HG02885 (cell line): Measurements from ENCODE around the gene AMFR.

Source experiments
- ATAC-seq: cut with Tn5 transposase; IDR thresholded peaks from one replicate; pipeline ENCODE4 v1.9.1; 2021; ENCODE audit warnings: mild to moderate bottlenecking; ENCODE audit not compliant: unreplicated experiment, poor library complexity

The AMFR gene

GRCh38 chr16:56365552-56365951 lies 59.8 kb downstream of the AMFR start:
- no peak for ATAC-seq

GRCh38 chr16:56364865-56365264 lies 60.5 kb downstream of the AMFR start:
- no peak for ATAC-seq

GRCh38 chr16:56363781-56364565 lies 61.4 kb downstream of the AMFR start:
- no peak for ATAC-seq

GRCh38 chr16:56363181-56363716 lies 62.1 kb downstream of the AMFR start:
- ATAC-seq = no peak

GRCh38 chr16:56362706-56363105 lies 62.6 kb downstream of the AMFR start:
- ATAC-seq = no peak

DNA sequence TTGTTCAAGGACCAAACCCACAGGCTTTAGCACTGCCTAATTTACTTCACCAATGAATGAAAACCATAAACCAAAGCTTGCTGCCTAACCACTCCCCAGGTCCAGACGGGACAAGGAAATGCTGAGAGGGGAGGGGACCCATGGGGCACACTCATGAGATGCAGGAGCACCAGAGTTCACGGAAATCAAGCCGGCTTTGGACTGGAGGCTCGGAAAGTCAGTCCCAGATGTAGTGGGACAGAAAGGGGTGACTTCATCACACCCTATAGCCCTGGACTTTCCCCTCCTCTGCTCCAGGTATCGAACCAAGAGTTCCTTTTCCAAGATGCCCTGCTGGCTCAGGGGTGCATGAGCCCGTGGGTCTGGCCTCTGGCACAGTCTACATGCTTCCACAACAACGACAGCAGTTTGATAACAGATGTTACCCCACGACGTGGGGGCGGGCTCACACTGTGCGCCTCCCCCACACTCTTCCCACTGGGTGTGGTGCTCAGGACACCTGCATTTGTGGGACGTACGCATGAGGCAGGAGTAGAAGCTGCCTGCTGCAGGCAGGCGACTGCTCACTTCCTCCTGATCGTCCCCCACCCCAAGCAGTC lies 63.2 kb downstream of the AMFR start:
- ATAC-seq = no peak

DNA sequence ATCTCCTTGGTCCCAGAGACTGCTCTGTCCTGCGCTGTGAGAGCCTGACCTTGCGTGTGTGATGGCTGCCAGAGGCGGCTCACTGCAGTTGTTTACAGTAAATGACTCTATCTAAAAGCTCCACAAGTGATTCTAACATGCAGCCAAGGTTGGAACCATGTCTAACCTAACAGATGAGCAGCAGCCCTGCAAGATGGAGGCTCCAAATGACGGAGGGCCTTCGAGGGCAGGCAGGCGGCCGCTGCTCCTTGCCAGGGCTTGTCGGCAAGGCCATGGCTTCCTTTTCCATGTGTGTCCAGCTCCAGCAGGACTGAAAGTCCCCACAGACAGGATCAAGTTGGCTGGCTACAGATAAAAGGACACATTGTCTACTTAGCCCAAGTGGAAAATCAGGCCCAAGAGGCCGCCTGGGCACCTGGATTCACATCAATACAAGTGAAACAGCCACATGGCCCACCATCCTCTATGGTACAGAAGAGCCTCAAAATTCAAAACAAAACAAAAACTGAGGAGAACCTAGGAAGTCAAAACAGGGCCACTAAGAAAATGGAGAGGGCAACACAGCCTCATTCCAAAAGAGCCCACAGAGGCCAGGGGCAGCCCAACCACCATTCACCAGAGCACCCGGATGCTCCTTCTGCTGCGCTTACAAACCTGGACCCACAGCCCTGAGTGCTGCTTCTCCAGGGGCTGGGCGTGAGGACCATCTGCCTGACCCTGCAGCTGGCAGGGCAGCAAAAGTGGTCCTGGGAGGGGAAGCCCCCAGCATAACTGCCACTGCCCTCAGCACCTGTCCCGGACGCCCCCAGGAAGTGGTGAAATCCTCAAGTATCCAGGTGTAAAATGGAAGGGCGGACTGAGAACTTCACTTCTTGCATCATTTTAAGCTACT lies 65.0 kb downstream of the AMFR start:
- no peak for ATAC-seq

DNA sequence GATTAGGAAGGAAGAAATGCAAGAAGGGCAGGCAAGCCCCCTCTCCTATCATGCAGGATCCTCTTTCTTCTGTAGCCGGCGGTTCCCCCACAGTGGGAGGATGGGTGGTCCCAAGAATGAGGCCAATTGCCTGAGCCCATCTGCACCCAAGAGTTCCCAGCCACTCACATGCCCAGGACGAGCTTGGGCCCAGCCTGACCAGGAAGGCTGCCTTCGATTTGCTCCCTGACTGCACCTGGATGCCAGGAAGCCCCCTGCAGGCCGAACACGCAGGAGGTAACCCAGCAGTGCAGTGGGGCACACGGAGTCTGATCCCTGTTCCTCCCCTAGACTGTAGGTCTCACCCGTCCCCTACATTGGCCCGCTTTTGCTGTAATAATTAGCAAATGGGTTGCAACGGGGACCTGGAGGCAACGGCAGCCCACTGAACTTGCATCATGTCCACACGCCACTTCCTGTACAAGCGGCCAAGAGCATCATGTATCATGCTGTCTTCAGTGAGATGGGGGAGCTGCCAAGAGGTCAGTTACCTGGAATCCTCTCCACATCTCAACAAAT lies 67.5 kb downstream of the AMFR start:
- ATAC-seq = no peak

DNA sequence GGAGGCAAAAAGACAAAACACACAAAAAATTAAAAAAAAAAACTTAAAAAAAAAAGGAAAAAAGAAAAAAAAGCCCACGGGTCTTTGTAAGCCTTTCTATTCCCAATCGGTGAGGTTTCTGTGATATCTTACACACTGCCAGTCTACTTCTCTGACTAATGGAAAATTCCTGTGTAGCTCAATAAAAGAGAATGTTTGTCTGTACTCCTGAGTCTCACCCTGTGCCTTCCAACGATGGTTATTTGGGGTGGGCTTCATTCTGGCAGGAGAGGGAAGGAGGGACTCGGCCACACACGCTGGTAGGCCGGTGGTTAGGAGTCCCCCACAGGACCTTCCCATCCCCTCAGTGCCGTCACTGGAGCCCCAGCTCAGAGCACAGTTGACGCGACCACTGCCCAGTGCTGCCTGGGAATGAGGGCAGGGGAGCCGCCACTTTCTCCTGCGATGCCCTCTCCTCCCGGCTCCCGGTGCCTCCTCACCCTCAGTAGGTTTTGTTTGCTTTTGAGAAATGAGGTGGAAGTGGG lies 68.0 kb downstream of the AMFR start:
- peak; percentile 20 for ATAC-seq

GRCh38 chr16:56356276-56357240 lies 68.8 kb downstream of the AMFR start:
- ATAC-seq = peak; percentile 89

GRCh38 chr16:56355786-56356275 lies 69.5 kb downstream of the AMFR start:
- ATAC-seq = no peak

DNA sequence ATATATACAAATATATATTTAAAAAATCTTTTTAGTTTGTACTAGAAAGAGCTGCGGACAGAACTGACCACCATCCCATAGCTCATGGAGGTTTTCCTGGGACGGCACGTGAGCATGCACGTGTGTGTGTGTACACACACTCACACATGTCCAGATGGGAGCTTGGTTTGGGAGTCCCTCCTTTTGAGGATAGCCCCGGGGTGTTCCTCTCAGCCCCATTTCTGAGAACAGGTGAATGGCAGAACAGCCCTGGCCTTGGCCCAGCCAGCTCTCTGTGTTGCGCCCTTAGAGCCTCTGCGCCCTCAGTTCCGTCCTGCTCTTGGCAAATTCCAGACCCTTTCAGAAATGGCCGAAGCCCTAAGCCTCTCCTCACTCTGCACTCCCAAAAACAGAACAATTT lies 70.1 kb downstream of the AMFR start:
- no peak for ATAC-seq

- no peak for ATAC-seq
Observed at GRCh38 chr16:56354746-56355145, 70.6 kb downstream of the AMFR start.

GRCh38 chr16:56354016-56354415 lies 71.3 kb downstream of the AMFR start:
- ATAC-seq = no peak

DNA sequence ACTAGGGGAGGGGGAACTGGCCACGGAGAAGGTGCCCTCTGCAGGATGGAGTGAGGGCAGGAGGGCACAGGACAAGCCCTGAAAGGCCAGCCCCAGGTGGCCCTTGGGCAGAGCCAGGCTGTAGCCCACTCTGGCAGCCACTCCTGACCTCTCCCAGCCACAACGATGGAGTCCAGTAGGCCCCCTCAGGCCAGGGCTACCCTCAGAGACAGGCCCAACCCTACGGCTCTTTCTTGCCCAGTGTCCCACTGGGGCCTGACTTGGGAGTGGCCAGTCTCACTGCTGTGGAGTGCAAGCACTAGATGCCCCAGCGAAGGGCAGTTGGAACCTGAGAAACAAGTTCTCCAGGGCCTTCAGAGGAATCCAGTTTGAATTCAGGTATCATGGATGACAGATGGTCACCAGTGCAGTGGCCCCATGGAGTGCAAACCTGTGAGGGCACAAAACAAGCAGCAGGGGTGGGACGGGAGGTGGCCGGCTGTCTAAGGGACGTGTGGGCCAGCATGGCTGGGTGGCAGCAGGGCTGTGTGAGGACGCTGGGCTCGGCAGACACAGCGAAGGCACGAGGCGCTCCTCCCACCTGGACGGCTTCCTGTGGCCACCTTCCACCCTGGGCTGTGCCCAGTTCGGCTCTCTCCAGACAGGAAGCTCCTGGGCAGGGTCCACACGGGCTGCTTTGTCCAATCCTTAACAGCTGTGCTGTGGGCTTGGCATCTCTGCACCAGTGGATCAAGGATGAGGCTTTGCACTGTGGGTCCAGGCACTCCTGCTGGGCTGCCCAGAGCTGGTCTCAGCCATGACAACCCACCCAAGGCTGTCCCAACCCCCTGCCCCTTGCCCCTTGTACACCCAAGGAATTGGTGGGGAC lies 72.1 kb downstream of the AMFR start:
- ATAC-seq = no peak

DNA sequence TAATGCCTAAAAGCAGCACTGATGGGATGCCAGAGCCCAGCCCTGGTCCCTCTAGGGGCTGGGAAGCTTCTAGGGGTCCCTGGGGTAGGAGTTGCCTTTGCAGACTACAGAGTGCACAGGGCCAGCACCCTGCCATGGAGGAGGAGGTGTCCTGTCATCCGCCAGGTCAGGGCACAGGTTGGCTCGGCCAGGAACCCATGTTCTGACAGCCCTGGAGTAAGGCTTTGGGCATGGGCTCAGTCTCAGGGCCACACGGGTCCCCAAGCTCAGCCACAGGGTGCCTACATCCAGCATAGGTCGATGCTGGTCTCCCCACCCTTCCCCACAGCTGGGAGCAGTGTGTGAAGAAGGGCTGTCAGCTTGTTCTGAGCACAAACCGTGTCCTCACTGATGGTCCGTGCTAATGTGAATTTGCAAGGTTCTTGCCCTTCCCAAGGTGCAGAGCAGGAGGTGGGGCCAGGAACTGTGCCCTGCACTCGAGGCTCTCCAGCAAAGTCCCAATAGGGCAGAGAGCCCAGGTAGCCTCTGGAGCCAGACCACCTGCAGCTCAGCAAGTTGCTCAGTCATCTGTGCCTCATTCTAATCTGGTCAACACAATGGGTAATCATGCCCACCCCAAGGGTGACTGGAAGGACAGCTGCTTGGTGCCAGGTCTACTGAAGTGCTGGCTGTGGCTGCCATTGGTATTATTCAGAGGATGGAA lies 72.8 kb downstream of the AMFR start:
- no peak for ATAC-seq

DNA sequence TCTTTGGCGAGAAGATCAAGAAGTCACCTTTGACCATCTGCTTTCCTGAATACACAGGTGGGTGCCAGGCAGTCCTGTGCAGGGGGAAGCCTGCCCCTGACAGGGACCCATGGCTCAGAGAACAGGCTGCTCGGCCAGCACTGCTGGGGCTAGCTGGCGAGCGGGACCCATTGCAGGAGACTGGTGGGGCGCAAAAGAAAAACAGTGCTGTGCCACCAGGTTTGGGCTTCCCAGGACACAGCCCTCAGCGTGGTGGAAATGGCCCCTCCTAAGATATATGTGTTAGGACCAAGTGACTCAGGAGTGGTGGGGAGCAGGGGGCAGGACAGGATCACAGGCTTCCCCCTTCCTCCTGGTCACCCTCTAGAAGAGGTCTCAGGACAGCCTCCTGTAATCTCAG lies 73.9 kb downstream of the AMFR start:
- no peak for ATAC-seq
